ENCODE measurements around the gene SYN1.
A peak's percentile ranks its signal among the peaks of the same experiment; 100 is the strongest.
"Not testable (repeated sequence)": the region's sequence is repeated elsewhere in the genome, so short reads cannot be mapped to it uniquely, and the experiment has no call there.

The SYN1 gene

DNA sequence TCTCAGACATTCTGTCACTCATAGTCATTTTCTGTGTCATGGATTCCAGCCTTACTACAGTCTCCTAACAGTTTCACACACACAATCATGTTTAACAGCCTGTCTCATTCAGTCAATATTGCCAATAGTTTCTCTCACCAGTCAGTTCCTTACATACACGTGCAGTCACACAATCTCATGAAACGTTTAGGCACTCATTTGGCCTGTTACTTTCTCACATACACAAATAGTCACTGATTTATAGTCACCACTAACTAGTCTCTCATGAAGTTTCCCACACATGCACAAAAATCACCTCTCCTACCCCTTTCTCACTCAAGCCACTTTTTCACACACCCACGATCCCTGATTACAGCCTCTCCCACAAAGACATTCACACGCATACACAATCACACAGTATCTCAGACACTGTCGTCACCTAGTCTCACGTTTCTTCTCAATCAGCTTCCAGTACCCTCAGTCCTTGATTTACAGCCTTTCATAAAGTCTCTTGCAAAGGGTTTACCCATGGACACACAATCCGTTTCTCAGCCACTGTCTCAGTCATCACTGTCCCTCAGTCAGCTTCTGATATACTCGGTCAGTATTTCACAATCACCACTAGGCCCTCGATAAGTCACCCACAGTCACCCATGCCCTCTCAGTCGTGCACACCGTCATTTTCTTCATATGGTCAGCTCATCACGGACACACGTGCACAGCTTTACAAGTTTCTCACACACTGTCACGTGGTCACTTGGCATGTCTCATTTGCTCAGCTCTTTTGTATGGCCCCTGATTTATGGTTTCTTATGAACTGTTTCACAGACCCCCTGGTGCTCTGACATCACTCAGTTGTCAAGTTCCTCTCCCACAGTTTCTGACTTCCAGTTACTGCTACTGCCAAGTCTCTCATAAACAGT lies 14.3 kb upstream of the SYN1 start:
- DNase-seq (ENCODE audit: low spot score): no peak

DNA sequence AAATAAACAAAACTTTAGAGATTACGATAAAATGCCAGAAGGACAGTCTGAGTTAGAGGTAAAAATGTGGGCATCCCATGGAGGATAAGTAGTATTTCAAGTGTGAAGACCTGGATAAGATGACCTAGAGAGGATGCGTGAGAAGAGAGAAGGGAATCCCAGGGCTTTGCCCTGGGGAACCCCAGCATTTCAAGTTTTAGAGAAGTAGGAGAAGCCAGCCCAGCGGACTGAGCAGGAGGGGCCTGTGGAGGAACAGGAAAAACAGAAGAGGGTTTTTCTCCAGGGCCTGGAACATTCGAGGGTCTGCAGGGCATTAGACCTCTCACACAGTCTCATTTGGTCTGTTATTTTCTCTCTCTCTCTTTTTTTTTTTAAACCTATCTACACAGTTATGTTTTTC lies 13.0 kb upstream of the SYN1 start:
- no peak for DNase-seq (ENCODE audit: low spot score)

DNA sequence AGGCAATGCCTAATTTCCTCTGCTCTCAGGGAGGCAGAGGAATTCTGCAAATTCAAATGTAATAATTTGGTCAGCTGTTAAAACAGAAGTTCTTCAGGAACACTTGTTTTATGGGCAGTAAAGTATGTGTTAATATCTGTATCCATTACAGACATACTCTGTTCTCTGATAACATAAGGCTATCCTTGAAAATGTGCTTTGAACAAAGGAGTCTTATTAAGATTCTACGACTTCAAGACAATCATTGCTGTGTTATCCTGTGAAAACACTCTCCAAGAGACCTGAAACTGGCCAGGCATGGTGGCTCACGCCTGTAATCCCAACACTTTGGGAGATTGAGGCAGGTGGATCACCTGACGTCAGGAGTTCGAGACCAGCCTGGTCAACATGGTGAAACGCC lies 12.0 kb upstream of the SYN1 start:
- peak; percentile 59 for DNase-seq (ENCODE audit: low spot score)

DNA sequence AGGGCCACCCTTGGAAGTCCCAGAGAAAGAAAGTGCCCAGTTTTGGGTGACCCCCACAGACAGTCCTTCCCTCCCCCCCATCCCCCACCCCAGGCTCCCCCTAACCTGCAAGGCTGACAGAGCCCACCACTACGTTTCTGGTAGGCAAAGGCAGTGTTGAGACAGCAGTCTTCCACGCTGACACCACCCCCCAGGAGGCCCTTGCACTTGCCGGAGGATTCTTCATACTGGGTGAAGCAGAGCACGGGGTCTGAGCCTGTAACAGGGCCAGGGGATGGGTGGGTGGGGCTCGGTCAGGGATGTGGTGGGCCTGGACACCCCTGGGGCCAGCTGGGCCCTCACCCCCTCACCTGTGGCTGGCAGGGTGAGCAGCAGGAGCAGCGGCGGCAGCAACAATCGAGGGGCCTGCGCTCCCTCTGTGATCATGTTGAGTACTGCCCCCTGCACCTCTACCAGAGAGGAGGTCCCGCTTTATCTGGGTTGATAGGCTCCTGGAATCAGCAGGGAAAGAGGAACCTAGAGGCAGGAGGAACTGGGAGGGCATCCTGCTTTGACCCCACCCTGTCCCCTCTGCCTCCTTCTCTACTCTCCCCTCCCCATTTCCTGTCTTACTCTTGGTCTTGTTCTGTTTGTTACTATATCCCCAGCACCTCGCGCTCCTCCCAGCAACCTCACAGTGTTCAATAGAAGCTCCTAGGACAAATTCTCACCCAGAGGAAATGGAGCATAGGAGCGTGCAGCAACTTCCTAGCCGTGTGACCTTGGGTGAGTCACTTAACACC lies 10.0 kb upstream of the SYN1 start, which contains the start of gene CFP:
Gene CFP, minus strand, starts transcription at position 512 of the 782 bp plus-strand sequence. Its CDS starts 86 bp downstream, at position 426.
- no peak for DNase-seq (ENCODE audit: low spot score)

DNA sequence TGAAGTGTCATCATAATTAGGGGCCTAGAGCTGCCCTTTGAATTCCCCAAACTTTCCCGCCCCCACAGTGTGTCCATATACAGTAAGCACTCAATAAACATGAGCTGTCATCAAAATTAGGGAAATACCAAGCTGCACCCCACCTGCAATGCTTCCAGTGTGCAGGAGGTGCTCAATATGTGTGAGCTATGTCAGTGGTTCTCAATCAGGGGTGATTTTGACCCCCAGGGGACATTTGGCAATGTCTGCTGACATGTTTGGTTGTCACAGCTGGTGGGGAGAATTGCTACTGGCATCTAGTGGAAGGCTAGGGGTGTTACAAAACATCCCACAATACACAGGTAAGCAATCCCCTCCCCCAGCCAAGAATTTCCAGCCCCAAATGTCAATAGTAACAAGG lies 9.3 kb upstream of the SYN1 start:
- no peak for DNase-seq (ENCODE audit: low spot score)

DNA sequence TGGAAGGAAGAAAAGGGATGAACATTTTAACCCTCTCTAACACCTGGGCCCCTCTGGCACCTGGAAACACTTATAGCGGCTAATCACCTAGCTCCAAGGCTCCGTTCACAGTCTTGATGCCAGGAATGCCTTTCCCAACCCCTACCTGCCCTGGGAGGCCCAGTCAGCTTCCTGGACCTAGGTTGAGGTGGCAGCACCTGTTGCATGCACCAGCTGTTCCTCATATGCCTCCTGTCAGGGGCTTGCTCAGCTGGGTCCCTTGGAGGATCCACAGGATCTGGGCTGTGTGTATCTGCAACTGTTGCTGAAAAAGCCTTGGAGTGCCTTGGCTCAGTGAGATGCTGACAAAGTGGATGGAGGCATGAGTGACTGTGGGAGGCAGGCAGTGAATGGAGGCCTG lies 5.7 kb upstream of the SYN1 start:
- DNase-seq (ENCODE audit: low spot score): no peak

DNA sequence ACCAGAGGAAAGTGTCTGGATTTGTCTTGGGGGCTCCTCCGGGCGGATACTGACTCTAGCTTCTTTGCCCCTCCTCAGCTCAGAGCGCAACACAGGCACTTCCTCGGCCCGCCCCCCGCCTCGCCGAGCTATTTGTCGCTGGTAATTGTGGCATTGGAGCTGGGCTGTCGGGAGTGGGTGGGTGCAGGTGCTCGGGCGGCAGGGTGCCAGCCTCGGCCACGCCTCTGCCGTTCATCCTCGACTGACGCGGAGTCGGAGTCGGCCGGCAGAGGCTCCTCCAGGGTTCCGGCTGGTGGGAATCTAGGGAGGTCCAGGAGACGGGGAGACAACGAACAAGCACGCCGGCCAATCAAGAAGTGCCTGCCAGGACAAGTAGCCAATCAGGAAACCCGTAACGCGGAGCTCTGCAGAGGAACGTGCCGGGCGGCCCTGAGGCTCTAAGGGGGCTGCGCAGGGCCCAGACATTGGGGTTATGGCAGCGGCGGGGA lies 3.9 kb upstream of the SYN1 start:
- no peak for DNase-seq (ENCODE audit: low spot score)

DNA sequence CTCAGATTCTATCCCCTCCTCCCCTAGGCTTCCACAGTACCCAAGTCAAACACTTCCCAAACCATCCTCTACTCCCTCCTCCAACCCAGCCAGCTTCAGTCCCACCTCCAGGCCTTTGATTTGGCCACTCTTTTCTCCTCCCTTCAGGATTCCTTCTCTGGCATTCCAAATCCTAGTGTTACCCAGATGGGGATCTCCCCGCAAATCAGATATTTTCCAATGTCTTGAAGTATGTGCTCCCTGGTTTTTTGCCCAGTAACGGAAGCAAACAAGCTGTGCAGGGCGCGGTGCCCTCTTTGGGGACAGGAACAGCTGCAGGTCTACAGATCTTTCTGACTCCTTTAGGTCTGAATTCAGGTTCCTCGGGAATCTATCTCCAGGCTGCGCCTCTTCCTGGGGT lies 2.2 kb upstream of the SYN1 start:
- no peak for DNase-seq (ENCODE audit: low spot score)

DNA sequence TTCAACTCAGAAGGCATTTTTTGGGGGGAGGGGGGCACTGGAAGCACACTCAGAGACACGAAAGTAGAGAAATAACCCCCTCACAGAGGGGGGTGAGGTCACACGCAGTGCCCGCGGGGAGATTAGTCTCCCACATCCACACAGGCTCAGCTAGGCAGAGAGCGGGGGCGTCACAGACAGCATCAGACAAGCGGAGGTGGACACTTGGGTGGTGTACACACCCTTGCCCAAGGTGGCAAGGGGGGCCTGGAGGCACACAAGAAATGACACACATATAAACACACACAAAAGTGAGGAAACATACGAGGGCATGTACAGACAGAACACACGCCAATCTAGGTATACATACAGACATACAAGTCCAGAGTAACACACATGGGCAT lies 637 bp upstream of the SYN1 start:
- DNase-seq (ENCODE audit: low spot score): no peak

DNA sequence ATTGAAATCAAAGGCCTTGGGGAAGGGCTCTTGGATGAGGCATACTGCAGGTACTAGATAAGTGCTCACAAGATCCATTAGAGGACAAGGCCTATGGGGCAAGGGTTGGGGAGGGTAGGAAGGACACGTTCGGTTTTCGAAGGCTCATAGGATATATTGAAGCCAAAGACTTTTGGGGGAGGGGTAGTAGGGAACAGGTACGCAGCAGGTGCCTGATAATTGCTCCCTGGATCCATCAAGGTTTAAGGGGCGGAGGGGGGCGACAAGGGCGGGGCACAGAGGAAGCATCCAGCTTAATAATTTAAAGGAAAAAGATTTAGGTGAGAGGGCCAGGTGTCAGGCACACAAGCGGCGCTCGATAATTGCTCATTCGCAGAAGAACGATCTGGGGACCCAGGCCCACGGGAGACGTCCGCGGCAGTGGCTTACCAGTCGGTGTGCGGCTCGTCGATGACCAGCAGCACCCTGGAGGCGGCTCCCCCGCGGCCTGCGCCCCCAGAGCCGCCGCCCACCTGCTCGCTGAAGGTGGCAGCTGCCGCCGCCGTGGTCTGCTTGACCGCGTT lies 653 bp downstream of the SYN1 start:
- no peak for DNase-seq (ENCODE audit: low spot score)

DNA sequence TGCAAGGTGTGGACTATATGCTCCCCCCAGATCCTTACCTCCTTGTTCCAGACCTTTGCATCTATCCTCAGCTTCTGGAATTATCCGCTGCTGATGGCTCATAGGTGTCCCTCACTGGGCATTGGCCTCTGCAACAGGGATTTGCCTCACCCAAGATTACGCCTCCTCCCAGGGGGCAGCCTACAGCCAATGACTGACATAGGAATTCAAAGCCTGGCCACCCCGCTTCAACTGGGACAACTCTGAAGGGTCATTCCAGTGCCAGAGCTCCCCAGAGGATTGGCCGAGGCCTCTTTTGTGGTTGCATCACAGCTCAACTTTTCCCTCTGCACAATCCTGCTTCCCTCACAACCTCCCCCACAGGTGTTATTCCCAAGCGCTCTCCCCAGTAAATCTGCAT lies 5.0 kb downstream of the SYN1 start:
- no peak for DNase-seq (ENCODE audit: low spot score)

DNA sequence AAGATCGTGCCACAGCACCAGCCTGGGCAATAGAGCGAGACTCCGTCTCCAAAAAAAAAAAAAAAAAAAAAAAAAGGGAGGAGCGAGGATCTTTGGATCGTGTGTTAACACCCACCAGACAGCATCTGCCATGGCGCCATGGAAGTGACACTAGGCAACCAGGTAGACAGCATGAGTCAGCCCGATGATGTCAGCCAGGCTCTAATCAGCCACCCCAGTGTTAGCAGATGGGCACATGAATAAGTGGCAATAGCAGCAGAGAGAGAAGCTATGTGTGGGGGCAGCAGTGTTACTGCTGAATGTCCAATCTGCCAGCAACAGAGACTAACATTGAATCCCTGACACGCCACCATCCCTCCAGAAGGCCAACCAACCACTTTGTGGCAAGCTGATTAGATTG lies 6.6 kb downstream of the SYN1 start:
- DNase-seq (ENCODE audit: low spot score): no peak

DNA sequence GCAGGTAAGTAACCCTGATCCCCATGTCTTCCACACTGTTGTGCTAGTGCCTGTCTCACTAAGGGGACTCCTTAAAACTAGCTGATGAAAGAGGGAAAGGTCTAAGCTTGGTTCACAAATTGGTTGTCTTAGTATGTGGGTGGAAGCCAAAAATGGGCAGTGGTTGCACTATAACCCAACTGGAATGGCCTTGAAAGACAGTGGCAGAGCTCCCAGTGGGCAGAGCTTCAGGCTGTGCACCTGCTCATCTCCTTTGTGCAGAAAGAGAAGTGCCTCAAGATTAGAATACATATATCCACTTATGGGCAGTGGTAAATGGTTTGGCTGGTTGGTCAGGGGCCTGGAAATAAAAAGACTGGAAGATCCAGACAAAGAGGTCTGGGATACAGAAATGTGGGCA lies 7.2 kb downstream of the SYN1 start:
- DNase-seq (ENCODE audit: low spot score): no peak

DNA sequence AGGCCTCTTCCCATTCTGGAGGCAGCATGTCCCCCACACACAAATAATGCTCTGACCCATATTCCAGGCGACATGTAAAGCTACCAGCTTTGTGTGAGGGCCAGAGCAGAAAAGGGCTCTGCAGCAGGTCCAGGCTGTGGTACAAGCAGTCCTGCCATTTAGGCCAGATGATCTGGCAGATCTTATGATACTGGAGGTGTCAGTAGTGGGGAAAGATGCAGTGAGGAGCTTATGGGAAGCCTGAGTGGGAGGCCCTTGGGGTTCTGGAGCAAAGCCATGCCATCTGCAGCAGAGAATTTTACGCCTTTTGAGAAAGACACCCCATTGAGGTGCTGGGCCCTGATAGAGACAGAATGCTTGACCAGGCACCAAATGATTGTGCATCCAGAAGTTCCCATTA lies 7.7 kb downstream of the SYN1 start:
- DNase-seq (ENCODE audit: low spot score): no peak

DNA sequence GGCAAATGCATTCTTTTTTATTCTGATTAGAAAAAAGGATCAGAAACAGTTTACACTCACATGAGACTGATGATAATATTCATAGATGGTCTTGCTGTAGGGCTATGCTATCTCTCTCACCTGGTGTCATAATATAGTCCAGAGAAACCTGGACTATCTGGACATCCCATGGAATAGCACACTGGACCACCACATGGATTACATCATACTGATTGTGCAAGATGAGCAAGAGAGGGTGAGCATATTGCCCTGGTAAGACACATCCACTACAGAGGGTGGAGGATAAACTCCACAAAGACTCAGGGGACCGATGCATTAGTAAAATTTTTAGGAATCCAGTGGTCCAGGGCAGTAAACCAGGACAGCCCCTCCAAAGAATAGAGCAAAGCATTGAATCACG lies 8.2 kb downstream of the SYN1 start:
- DNase-seq (ENCODE audit: low spot score): no peak

DNA sequence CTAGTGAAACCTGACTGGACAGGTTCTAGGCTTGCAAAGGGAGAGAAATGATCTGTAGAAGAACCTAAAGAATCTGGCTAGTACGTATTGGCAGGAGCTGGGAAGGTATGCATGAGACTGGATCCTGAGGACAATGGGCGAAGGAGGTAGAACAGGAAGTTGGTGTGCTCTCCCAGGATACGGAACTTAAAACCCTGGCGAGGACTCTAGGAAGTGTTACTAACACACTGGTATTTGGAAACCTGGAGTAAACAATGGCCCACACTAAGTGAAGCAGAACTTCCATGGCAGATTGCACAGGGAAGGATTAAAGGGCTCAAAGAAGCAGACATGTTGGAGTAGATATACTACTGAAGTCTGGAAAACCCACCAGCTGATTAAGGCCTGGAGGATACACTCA lies 9.1 kb downstream of the SYN1 start:
- DNase-seq (ENCODE audit: low spot score): no peak

DNA sequence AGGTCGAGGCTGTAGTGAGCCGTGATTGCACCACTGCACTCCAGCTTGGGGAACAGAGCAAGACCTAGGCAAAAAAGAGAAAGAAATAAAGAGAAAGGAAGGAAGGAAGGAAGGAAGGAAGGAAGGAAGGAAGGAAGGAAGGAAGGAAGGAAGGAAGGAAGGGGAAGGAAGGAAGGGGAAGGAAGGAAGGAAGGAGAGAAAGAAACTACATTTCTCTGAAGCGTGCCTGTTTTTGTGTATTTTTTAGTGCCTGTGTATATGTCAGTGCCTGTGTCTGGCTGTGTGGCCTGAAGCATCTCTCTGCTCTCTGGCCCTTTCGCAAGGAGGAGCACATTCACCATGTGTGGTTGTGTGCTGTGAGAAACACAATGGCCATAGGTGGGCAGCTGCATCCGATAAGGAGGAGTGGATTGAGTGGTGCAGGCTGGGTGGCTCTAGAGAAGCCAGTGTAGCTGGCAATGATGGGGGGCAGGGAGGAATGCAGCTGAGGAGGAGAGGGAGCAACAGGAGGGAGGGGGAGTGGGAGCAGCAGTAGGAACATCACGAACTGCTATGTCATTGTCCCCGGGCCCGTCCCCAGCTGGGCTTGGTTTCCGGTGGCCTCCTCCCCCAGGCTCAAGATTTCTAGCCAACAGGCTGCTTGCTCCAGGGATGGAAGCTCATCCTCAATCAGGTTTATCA lies 11.4 kb downstream of the SYN1 start:
- no peak for DNase-seq (ENCODE audit: low spot score)

DNA sequence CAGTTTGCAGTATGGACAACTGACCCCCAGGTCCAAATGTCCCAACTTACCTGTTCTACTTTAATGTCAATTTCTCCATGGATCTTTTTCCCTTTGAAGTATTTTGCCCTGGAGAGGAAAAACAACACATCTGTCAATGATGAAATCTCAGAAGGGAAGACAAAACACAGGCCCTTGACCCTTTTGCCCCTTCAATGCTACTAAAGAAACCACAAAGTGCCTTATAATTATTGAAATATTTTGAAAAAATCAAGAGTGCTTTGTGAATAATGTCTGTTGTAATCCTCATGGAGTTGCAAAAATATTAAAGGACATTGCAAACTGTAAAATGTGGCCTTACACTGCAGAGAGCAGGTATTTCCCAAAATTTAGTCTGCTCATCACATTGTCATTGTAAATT lies 12.6 kb downstream of the SYN1 start:
- no peak for DNase-seq (ENCODE audit: low spot score)

DNA sequence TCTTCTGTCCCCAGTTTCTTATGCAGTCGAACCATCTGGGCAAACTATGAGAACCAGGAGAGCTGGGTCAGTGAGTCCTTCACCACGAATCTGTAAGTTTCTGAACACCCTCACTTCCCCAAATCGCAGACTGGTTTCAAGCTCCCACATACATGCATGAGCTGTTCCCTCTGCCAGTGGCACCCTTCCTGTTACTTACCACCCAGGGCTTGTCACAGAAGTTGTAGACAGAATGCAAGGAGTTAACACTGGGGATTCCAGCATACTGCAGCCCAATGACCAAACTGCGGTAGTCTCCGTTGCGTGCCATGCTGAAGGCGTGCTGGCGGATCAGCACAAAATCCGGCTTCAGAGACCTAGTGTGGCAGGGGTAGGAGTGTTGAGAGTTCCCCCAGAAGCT lies 14.6 kb downstream of the SYN1 start:
- no peak for DNase-seq (ENCODE audit: low spot score)

DNA sequence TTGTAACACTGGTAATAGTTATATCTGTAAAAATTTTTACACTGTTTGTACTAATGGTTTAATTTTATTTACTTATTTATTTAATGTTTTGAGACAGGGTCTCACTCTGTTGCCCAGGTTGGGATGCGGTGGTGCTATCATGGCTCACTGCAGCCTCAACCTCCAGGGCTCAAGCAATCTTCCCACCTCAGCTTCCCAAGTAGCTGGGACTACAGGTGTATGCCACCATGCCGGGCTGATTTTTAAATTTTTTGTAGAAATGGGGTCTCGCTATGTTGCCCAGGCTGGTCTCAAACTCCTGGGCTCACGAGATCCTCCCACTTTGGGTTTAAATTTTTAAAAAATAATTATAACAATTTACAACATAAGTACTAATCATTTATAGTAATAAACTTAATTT lies 16.5 kb downstream of the SYN1 start:
- not testable (repeated sequence) for DNase-seq (ENCODE audit: low spot score)

DNA sequence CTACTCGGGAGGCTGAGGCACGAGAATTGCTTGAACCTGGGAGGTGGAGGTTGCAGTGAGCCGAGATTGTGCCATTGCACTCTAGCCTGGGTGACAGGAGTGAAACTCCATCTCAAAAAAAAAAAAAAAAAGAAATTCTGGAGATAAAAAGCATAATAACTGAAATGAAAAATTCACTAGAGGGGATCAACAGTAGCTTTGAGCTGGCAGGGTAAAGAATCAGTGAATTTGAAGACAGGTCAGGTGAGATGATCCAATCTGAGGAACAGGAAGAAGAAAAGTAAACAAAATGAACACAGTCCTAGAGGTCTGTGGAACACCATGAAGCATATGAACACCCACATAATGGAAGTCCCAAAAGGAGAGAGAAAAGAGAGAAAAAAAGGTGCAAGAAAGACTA lies 22.4 kb downstream of the SYN1 start:
- DNase-seq (ENCODE audit: low spot score): no peak

DNA sequence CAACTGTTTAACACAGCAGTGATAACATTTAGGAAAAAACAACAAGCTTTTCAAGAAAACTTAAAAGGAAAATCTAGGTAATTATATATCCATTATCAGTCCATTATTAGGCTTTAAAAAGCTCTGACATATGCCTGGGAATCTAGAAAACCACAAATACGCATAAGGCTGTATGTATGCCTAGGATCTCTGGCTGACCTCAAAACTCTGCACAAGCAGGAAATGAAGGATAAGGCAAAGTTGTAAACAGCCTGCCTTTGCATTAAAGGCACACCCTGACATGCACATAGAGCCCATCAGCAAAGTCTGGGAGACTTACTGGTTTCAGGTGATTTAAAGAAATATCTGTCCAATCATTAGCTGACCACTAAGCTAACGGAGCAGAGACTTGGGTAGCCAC lies 23.4 kb downstream of the SYN1 start:
- DNase-seq (ENCODE audit: low spot score): no peak

All from COLO829 (cell line).